ENCODE data around the gene XRCC5.
A peak's percentile ranks its signal among the peaks of the same experiment; 100 is the strongest.

Gene XRCC5

DNA sequence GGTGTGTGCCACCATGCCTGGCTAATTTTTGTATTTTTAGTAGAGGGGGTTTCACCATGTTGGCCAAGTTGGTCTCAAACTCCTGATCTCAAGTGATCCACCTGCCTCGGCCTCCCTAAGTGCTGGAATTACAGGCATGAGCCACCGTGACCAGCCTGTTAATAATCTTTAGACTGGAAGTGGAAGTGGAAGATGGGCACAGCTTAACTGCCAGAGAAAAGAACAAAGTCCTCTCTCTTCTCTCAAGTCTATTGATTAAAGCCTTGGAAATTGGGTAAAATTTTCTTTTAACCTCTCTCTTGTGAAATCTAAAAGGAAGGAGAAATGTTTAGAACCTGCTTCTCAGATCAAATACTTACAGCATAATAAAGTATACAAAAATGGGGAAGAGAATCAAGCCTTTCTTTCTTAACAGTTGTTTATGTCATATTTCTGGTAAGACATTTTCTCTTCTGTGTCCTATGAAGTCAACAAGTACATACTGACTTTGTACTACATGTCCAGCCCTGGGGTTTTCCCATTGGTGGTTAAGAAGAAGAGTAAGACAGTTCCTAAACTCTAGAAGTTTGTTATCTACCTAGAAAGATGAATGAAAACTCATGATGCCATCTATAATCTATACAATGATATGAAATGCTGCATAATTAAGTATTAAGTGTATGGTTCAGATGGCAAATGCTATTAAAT lies 22.8 kb upstream of the XRCC5 start:
- DNase-seq, result no peak

GRCh38 chr2:216090369-216090786 lies 18.8 kb upstream of the XRCC5 start:
- no peak for DNase-seq

DNA sequence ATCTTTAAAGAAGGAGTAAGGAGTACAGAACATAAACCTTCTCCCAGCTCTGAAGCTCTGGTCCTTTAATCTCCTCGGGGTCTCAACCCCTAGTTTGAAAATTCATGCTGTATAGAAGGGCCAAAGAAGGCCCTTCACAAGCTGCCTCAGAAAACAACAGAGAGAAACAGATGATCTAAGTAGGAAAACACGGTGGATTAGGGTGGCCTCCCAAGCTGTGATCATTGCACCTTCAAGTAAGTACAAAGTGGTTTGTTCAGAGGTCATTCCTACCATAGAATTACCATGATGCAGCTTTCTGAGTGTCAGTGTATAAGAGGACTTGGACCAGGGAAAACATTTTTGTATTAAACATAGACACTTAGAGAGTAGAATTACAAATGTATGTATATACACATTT lies 16.5 kb upstream of the XRCC5 start:
- DNase-seq, result no peak

DNA sequence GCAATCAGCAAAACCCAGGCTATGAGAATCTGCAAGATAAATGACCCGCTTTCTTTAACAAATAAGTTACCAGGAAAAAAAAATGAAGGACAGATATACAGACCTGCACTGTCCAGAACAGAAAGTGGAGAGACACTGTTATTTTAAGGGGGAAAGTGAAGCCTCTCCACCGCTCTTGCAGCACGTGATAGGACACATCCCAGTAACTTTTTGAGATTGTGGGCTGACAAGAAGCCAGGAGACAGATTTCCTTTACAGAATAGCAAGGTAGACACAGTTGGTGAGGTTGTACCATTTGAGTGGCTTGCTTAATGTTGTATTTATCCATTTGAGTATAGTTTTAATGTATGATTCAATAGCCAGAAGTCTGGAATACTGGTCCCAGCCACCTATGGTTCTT lies 14.4 kb upstream of the XRCC5 start:
- no peak for DNase-seq

DNA sequence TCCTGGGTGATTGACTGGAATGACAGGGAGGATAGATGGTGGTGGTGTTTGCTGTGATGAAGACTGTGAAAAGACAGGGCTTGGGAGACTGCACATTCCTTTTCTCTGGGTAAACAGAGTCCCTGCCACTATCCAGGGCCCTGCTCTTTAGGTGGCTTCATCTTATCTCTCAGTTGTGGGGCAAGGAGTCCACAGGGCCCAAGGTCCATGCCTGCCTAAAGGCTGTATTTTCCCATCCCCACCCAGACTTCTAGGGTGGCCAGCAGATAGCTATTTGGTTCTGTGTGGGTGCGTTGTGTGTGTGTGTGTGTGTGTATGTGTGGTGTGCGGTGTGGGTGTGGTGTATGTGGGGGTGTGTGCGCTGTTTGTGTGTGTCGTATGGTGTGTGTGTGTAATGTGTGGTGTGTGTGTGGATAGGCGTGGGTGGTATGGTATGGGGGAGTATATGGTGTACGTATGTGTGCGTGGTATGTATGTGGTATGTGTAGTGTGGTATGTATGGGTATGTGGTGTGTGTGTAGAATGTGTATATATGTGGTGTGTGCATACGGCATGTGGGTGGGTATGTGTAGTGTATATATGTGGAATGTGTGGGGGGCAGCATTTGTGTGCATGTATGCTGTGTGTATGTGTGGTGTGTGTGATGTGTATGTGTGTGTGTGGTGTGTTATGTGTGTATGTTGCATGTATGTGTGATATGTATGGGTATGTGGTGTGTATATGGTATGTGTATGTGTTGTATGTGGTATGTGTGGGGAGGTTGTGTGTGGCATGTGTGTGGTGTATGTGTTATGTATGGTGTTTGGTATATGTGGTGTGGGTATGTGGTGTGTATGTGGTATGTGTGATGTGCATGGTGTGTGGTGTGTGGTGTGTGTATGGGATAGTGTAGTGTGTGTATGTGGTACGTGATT lies 10.5 kb upstream of the XRCC5 start:
- no peak for DNase-seq

- DNase-seq, result no peak
These were observed 8.0 kb upstream of the XRCC5 start for GRCh38 chr2:216101109-216101508.

DNA sequence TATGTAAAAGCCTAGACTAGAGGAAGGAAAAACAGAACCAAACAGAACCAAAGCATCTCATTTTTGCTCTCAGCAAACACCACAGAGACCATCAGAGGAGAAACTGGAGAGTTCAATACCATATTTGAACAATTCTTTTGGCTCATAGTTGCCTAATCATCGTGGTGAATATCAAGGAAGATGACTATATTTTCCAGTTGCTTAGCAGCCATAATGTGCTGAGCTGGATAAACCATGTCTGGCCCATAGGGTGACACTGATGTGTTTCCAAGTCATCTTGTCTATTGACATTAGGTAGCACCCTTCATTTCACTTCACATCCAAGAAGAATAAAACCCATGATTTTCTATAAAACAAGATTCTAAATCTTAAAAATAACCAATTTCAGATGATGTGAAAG lies 5.9 kb upstream of the XRCC5 start:
- no peak for DNase-seq

GRCh38 chr2:216104691-216105090 lies 4.5 kb upstream of the XRCC5 start:
- DNase-seq, result no peak

GRCh38 chr2:216107320-216107719 lies 1.8 kb upstream of the XRCC5 start:
- no peak for DNase-seq

- DNase-seq, result no peak
These were observed 1.4 kb upstream of the XRCC5 start for GRCh38 chr2:216107760-216108159.

DNA sequence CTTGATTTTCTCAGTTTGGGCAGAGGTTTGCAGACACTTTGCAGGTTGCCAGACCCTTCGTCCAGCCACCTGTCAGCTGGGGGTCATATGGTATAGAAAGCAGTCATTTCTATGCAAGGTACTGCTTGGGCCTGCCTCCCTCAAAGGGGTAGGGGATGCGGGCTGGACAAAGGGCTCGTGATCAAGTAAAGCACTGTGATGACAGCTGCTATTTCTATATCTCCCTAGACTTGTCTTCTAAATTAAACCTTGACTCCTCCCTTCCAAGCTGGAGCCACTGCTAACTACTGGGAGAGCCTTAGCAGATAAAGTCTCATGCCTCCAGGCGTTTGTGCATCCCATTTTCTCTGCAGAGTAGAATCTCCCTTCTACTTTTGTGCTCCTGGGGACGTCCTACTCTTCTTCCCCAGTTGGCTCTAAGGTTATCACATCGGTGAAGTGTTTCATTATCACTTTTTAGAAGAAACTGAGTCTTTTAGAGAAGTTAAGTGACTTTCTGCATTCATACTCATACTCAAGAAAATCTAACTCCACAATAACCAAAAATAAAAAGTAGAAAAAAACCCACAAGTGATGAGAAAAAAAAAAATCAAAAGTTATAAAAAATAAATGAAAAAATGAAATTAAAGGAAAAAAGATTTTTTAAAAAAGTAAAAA lies 710 bp upstream of the XRCC5 start:
- DNase-seq, result no peak

GRCh38 chr2:216109962-216110614 lies 940 bp downstream of the XRCC5 start:
- DNase-seq, result peak; percentile 46

DNA sequence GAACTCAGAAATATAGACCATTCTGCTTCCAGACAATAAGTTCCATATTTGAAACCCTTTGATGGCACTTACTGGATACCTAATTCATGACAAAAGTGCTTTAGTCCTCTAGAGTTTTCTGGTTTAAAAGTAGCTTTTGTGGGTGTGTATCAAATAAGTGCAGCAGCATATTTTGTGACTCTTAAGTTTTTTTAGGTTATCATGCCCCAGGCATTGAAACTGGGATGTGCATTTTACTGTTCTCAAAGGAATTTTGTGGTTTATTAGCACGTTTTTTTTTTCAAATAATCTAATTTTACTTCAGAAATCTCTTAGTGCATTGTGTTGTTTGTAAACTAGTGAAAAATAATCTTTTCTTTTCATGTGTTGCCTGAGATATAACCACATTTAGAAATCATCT lies 1.5 kb downstream of the XRCC5 start:
- no peak for DNase-seq

DNA sequence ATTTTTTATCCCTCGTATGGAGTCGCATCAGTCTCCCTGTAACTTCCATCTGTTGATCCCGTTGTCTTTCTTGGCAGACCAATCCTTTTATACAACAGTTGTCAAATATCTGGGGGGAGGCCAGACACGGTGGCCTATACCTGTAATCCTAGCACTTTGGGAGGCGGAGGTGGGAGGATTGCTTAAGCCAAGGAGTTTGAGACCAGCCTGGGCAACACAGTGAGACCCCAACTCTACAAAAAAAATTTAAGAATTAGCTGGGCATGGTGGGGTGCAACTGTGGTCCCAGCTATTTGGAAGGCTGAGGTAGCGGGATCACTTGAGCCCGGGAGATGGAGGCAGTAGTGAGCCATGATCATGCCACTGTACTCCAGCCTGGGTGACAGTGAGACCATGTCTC lies 2.0 kb downstream of the XRCC5 start:
- DNase-seq, result no peak

GRCh38 chr2:216112926-216113325 lies 3.8 kb downstream of the XRCC5 start:
- no peak for DNase-seq

- DNase-seq, result no peak
These were observed 4.4 kb downstream of the XRCC5 start for GRCh38 chr2:216113572-216113971.

DNA sequence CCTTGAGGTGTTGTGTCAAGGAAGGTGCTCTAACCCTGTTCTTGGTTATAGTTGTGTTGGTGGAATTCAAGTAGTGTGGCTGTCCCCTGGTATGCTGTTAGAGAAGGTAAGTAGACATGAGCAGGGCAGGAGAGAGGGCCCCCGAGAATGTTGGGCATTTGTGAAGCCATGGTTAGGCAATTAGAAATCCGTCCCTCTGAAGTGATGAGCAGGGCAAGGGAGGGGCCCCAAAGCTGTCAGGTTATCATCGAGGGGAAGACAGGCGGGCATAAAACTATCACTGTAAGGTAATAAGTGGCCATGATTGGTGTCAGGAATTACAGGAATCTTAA lies 5.2 kb downstream of the XRCC5 start:
- DNase-seq, result no peak

GRCh38 chr2:216114714-216115531 lies 5.8 kb downstream of the XRCC5 start:
- peak; percentile 99 for DNase-seq

DNA sequence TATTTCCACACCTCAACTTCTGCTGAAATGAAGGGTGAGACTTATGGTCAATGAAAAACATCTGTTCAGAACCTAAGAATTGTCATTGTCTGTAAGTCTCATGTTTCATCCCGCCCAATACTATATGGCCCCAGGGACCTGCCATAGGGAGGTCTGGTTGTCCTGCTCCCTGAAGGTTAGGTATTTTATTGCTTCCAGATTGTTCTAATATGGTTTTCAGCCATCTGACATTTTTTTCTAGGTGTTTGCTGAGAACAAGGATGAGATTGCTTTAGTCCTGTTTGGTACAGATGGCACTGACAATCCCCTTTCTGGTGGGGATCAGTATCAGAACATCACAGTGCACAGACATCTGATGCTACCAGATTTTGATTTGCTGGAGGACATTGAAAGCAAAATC lies 7.3 kb downstream of the XRCC5 start:
- DNase-seq, result no peak

GRCh38 chr2:216117561-216118340 lies 8.6 kb downstream of the XRCC5 start:
- DNase-seq, result no peak

DNA sequence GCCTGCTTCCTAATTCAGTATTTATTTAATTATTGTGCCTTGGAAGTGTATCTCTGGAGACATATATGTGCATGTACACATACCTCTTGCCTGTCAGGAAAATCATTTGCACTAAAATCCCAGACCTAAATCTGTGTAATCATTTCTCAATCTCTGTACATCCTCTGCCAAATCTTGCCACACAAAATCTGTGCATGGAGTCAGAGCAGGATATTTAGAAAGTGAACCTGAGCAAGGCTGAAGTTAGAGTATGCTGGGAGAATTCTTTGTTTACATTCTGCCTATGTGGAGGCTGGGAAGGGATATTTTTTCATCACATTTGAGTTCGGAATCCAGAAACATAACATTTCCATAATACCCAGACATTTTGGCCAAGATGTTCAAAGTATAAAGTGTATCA lies 9.3 kb downstream of the XRCC5 start:
- no peak for DNase-seq

GRCh38 chr2:216119146-216119545 lies 10.0 kb downstream of the XRCC5 start:
- no peak for DNase-seq

Measured in NCI-H510A treated with DMSO at 0.1 percent for 48 hours (cell line).